HG03135 (cell line): Measurements from ENCODE around the gene CEP192.
A peak's percentile ranks its signal among the peaks of the same experiment; 100 is the strongest.

Experiments used
- ATAC-seq: cut with Tn5 transposase; IDR thresholded peaks from one replicate; pipeline ENCODE4 v1.9.1; 2021; ENCODE audit warnings: mild to moderate bottlenecking, moderate library complexity; ENCODE audit not compliant: unreplicated experiment

The CEP192 gene

GRCh38 chr18:13099113-13099512 is 108.0 kb downstream of the CEP192 start:
- no peak for ATAC-seq

- no peak for ATAC-seq
Observed at GRCh38 chr18:13100942-13101658, 109.9 kb downstream of the CEP192 start.

GRCh38 chr18:13101659-13102197 is 110.6 kb downstream of the CEP192 start:
- ATAC-seq: no peak

- no peak for ATAC-seq
Observed at GRCh38 chr18:13103366-13103765, 112.2 kb downstream of the CEP192 start.

GRCh38 chr18:13105059-13105458 is 113.9 kb downstream of the CEP192 start:
- ATAC-seq: no peak

GRCh38 chr18:13107074-13107473 is 115.9 kb downstream of the CEP192 start:
- ATAC-seq: no peak

GRCh38 chr18:13108330-13108729 is 117.2 kb downstream of the CEP192 start:
- no peak for ATAC-seq

GRCh38 chr18:13110559-13110958 is 119.4 kb downstream of the CEP192 start:
- ATAC-seq: no peak

GRCh38 chr18:13112982-13113381 is 121.8 kb downstream of the CEP192 start:
- ATAC-seq: no peak

GRCh38 chr18:13120255-13120654 is 129.1 kb downstream of the CEP192 start:
- no peak for ATAC-seq

GRCh38 chr18:13120983-13121441 is 129.8 kb downstream of the CEP192 start:
- ATAC-seq: no peak

- no peak for ATAC-seq
Observed at GRCh38 chr18:13124411-13124810, 133.2 kb downstream of the CEP192 start.

GRCh38 chr18:13125191-13125590 is 134.0 kb downstream of the CEP192 start:
- ATAC-seq: no peak

- no peak for ATAC-seq
Observed at GRCh38 chr18:13126966-13127598, 135.9 kb downstream of the CEP192 start.

GRCh38 chr18:13131283-13131682 is 140.1 kb downstream of the CEP192 start:
- no peak for ATAC-seq

GRCh38 chr18:13134551-13135401 is 143.6 kb downstream of the CEP192 start:
- ATAC-seq: no peak

GRCh38 chr18:13136056-13136903 is 145.1 kb downstream of the CEP192 start:
- no peak for ATAC-seq

GRCh38 chr18:13136904-13137669 is 145.9 kb downstream of the CEP192 start:
- no peak for ATAC-seq

- peak; percentile 61 for ATAC-seq
Observed at GRCh38 chr18:13137670-13138419, 146.7 kb downstream of the CEP192 start.
